ENCODE data around the gene CDK5RAP2.

DNA sequence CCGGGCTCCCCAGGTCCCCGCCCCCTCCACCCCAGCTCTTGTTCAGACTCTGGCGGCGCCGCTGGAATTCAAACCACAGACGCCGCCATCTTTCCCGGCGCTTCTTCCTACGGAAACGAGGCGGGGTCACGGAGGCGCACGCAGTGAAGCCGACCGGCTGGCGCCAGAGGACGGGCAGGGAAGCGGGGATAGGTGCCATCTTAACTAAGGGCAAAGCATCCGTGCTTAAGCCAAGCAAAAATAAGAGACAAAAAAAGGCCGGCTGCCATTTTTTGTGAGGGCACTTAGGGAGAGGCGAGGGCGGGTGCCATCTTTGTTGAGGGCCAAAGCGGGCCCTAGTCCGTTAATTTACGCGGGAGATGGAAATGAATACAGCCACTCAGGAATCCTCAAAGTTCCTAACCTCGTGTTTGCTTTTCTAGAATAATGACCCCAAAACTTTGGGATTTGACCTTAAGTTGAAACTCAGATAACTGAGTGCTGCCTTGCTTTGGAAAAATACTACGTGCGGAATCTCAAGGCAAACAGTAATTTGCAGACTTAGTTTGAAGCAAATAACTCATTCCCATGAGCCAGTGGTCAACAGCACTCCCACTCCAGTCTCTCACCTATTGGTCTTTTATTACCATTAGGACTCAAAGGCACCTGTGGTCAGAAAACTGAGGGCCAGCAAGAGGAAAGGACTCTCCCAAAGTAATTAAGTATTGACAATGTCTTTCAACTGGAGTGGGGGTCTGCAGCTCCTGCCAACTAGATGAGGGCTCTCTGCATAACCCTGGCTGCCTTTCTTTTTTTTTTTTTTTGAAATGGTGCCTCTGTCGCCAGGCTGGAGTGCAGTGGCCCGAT is at the start of gene CDK5RAP2:
- TF ChIP-seq EZH2 (IDR thresholded peaks at IDR 0.05; ENCODE audit: low read length): no peak
- TF ChIP-seq, protein P1, sequence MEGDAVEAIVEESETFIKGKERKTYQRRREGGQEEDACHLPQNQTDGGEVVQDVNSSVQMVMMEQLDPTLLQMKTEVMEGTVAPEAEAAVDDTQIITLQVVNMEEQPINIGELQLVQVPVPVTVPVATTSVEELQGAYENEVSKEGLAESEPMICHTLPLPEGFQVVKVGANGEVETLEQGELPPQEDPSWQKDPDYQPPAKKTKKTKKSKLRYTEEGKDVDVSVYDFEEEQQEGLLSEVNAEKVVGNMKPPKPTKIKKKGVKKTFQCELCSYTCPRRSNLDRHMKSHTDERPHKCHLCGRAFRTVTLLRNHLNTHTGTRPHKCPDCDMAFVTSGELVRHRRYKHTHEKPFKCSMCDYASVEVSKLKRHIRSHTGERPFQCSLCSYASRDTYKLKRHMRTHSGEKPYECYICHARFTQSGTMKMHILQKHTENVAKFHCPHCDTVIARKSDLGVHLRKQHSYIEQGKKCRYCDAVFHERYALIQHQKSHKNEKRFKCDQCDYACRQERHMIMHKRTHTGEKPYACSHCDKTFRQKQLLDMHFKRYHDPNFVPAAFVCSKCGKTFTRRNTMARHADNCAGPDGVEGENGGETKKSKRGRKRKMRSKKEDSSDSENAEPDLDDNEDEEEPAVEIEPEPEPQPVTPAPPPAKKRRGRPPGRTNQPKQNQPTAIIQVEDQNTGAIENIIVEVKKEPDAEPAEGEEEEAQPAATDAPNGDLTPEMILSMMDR (optimal IDR thresholded peaks at IDR 0.05 in 1 of 3, IDR thresholded peaks at IDR 0.05 in 1 of 3, conservative IDR thresholded peaks at IDR 0.05 in 1 of 3; ENCODE audit: extremely low read depth in 1 of 3, insufficient read depth in 2 of 3, low read length in 3 of 3): no peak
